PC-9 (cell line): ENCODE measurements around the gene HTT-AS. TPM values are rescaled to one million over a fixed set of nuclear protein-coding genes. Genes with fewer than 3 reads are reported as not detected.

Source experiments
- BruUV-seq: library from RNA; stranded (reverse); fragments of 400-500 nt; replicated peaks from 2 replicates; lab custom pipeline; 2021; lab: Mats Ljungman, UMichigan
- CTCF ChIA-PET: fragments of 300-600 bp; sonication (Branson Sonifier 250); formaldehyde crosslinking; loops from one replicate; lab custom pipeline; 2022; ENCODE audit warnings: antibody characterized with exemption; lab: Charles Lee
- POLR2A ChIA-PET: fragments of 300-600 bp; sonication (Branson Sonifier 250); formaldehyde crosslinking; loops from one replicate; lab custom pipeline; 2022; ENCODE audit warnings: antibody characterized with exemption; ENCODE audit not compliant: unreplicated experiment; lab: Charles Lee
- DNase-seq, 2 experiments: peaks; one replicate each; pipeline versions ENCODE4 v3.0.0 to v3.0.0-alpha.2; 2015 to 2022; ENCODE audit warnings: mixed read lengths in 1 of 2
- H2AFZ ChIP-seq: fragments of 200-600 bp; sonication (generic); 2 replicates; pipeline ENCODE4 v1.8.1; 2017; ENCODE audit warnings: antibody characterized with exemption
- H3F3A ChIP-seq: fragments of 200-600 bp; sonication (generic); 2 replicates; pipeline ENCODE4 v1.8.1; 2017; ENCODE audit warnings: antibody characterized with exemption, mild to moderate bottlenecking, low read depth; ENCODE audit not compliant: insufficient read depth
- H3K27ac ChIP-seq: fragments of 200-600 bp; sonication (generic); 2 replicates; pipeline ENCODE4 v1.6.1; 2016; ENCODE audit warnings: mixed run types
- H3K27me3 ChIP-seq: fragments of 200-600 bp; sonication (generic); 2 replicates; pipeline ENCODE4 v1.6.1; 2016; ENCODE audit warnings: low read depth, mixed run types; ENCODE audit not compliant: insufficient read depth
- H3K36me3 ChIP-seq: fragments of 200-600 bp; sonication (generic); 2 replicates; pipeline ENCODE4 v1.6.1; 2016; ENCODE audit warnings: low read depth, mixed run types
- H3K4me1 ChIP-seq: fragments of 200-600 bp; sonication (generic); replicated peaks from 2 replicates; pipeline ENCODE4 v1.6.1; 2016; ENCODE audit warnings: mixed run types; ENCODE audit not compliant: insufficient read depth
- H3K4me2 ChIP-seq: fragments of 200-600 bp; sonication (generic); 2 replicates; pipeline ENCODE4 v1.6.1; 2017; ENCODE audit warnings: mixed run types
- H3K4me3 ChIP-seq: fragments of 200-600 bp; sonication (generic); 2 replicates; pipeline ENCODE4 v1.6.1; 2016; ENCODE audit warnings: mixed run types
- H3K79me2 ChIP-seq: fragments of 200-600 bp; sonication (generic); 2 replicates; pipeline ENCODE4 v1.6.1; 2017; ENCODE audit warnings: low read depth, mixed run types
- H3K9me2 ChIP-seq: fragments of 200-600 bp; sonication (generic); 2 replicates; pipeline ENCODE4 v1.8.1; 2017; ENCODE audit warnings: mild to moderate bottlenecking; ENCODE audit not compliant: insufficient read depth
- H3K9me3 ChIP-seq: fragments of 200-600 bp; sonication (generic); 2 replicates; pipeline ENCODE4 v1.8.1; 2016; ENCODE audit warnings: low read depth; ENCODE audit not compliant: insufficient read depth
- H4K20me1 ChIP-seq: fragments of 200-600 bp; sonication (generic); 2 replicates; pipeline ENCODE4 v1.8.1; 2017; ENCODE audit not compliant: insufficient read depth
- EZH2 ChIP-seq: fragments of 200-600 bp; sonication (generic); IDR thresholded peaks from 2 replicates; pipeline ENCODE4 v1.8.0; 2017; ENCODE audit warnings: antibody characterized with exemption, low read depth
- intact Hi-C: fragments of 100-400 bp; cut with micrococcal nuclease; formaldehyde crosslinking; loops from one replicate; pipeline ENCODE4 v1.10.0; 2022; ENCODE audit not compliant: unreplicated experiment
- total RNA-seq: library from RNA; stranded (reverse); gene quantifications from 2 replicates; pipeline ENCODE4 v1.2.3, GENCODE V29; 2021
- TF ChIP-seq, protein P1 (sequence below): fragments of 200-600 bp; sonication (generic); conservative IDR thresholded peaks from 2 replicates; pipeline ENCODE4 v1.6.1; 2017; ENCODE audit warnings: mixed run types, antibody characterized with exemption, mild to moderate bottlenecking, moderate library complexity

HTT-AS gene
- total RNA-seq, 1 experiment from 2014 or later = not detected

- DNase-seq = no peak
- Histone ChIP-seq H3K4me1 (0 out of 2 replicates have a peak, but pooled peaks cover 6% of the 10 kb centered on the region), H3K36me3 (0 out of 2 replicates have a peak, but pooled peaks cover 7% of the 10 kb centered on the region), H3K27me3 (no peaks in the 10 kb centered on the region), H2AFZ (no peak overlapping the region), H3F3A (no peaks in the 10 kb centered on the region), H3K9me3 (no peaks in the 10 kb centered on the region), H4K20me1 (no peaks in the 10 kb centered on the region; the same call in 1 of the 2 replicates), H3K4me2 (no peak overlapping the region), H3K27ac (no peak overlapping the region), H3K4me3 (no peak overlapping the region), H3K79me2 (no peaks in the 10 kb centered on the region), H3K9me2 (no peaks in the 10 kb centered on the region)
- ChIA-PET CTCF (interaction anchor here (0.7 kb wide), 1 partner anchor 159 kb away, joined by 9 read pairs; no protein-coding TSS in a partner anchor), POLR2A (no interaction called here)
- TF ChIP-seq EZH2 = no peak
- TF ChIP-seq, protein P1, sequence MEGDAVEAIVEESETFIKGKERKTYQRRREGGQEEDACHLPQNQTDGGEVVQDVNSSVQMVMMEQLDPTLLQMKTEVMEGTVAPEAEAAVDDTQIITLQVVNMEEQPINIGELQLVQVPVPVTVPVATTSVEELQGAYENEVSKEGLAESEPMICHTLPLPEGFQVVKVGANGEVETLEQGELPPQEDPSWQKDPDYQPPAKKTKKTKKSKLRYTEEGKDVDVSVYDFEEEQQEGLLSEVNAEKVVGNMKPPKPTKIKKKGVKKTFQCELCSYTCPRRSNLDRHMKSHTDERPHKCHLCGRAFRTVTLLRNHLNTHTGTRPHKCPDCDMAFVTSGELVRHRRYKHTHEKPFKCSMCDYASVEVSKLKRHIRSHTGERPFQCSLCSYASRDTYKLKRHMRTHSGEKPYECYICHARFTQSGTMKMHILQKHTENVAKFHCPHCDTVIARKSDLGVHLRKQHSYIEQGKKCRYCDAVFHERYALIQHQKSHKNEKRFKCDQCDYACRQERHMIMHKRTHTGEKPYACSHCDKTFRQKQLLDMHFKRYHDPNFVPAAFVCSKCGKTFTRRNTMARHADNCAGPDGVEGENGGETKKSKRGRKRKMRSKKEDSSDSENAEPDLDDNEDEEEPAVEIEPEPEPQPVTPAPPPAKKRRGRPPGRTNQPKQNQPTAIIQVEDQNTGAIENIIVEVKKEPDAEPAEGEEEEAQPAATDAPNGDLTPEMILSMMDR = no peak
- BruUV-seq = no TSS peak
- intact Hi-C loops = no loop called here
Measured at GRCh38 chr4:3111461-3111860, 37.1 kb upstream of the HTT-AS start.

GRCh38 chr4:3108211-3108610 is 33.9 kb upstream of the HTT-AS start:
- H2AFZ ChIP-seq = no peak overlapping the region
- POLR2A ChIA-PET = interaction anchor here (0.7 kb wide), 1 partner anchor 241 kb away, joined by 4 read pairs; no protein-coding TSS in a partner anchor
- no peaks in the 10 kb centered on the region for H3K27me3 ChIP-seq
- H3K79me2 ChIP-seq = no peaks in the 10 kb centered on the region
- H3K36me3 ChIP-seq = 0 out of 2 replicates have a peak, but pooled peaks cover 7% of the 10 kb centered on the region
- H3K9me2 ChIP-seq = no peaks in the 10 kb centered on the region
- no peak for DNase-seq
- H3K9me3 ChIP-seq = no peaks in the 10 kb centered on the region
- no peak overlapping the region for H3K27ac ChIP-seq
- BruUV-seq = no TSS peak
- TF ChIP-seq EZH2 = no peak
- TF ChIP-seq, protein P1 = no peak
- H4K20me1 ChIP-seq = peaks cover 3% of the 10 kb centered on the region; the same call in 1 of the 2 replicates
- H3K4me2 ChIP-seq = no peak overlapping the region
- H3F3A ChIP-seq = peaks cover 5% of the 10 kb centered on the region
- CTCF ChIA-PET = no interaction called here
- intact Hi-C loops = no loop called here
- peaks cover 6% of the 10 kb centered on the region; the same call in 1 of the 2 replicates for H3K4me1 ChIP-seq
- no peak overlapping the region for H3K4me3 ChIP-seq

DNA sequence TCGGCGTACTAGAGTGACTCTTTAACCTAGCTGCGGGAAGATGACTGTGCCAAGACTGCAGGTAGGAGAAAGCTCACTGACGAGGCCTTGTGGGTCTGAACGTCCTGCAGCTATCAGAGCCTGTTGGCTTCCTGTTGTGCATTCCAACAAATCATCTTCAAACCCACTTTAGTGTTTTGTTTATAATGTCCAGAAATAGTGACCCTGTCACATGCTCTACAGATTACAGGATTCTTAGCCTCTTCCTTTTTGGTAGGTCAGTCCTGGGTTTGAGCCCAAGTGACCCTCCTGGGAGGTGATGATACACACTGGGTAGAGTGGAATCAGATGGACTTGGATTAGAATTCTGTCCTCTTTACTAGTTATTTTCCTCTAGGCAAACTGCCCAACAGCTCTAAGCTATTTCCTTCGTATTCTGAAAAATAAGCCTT is 33.4 kb upstream of the HTT-AS start:
- TF ChIP-seq EZH2 = no peak
- TF ChIP-seq, protein P1 = no peak
- BruUV-seq = no TSS peak
- 0 out of 2 replicates have a peak, but pooled peaks cover 7% of the 10 kb centered on the region for H3K36me3 ChIP-seq
- no peaks in the 10 kb centered on the region for H3K9me2 ChIP-seq
- H2AFZ ChIP-seq = no peak overlapping the region
- H4K20me1 ChIP-seq = peaks cover 3% of the 10 kb centered on the region; the same call in 1 of the 2 replicates
- H3K9me3 ChIP-seq = no peaks in the 10 kb centered on the region
- no peak overlapping the region for H3K27ac ChIP-seq
- no peaks in the 10 kb centered on the region for H3K79me2 ChIP-seq
- no peak overlapping the region for H3K4me2 ChIP-seq
- H3K4me1 ChIP-seq = peaks cover 6% of the 10 kb centered on the region; the same call in 1 of the 2 replicates
- no peaks in the 10 kb centered on the region for H3K27me3 ChIP-seq
- intact Hi-C loops = no loop called here
- no peak overlapping the region for H3K4me3 ChIP-seq
- DNase-seq = no peak
- ChIA-PET POLR2A (no interaction called here), CTCF (no interaction called here)
- peaks cover 5% of the 10 kb centered on the region for H3F3A ChIP-seq
